Heart left ventricle (tissue), 13 donors: ENCODE data around the gene RBM44.

Experiments used
- CTCF ChIP-seq, 12 donors: fragments of 200-600 bp; sonication (generic) in 4 of 12; IDR thresholded peaks; one replicate each; pipeline versions ENCODE4 v1.5.0 to v1.8.0; 2018 to 2022; ENCODE audit warnings: antibody characterized with exemption in 12 of 12, mild to moderate bottlenecking in 5 of 12
- POLR2A ChIP-seq, 2 donors: fragments of 450-650 bp; IDR thresholded peaks; one replicate each; pipeline ENCODE4 v1.6.1; 2017; ENCODE audit warnings: antibody characterized with exemption in 2 of 2, mild to moderate bottlenecking in 2 of 2, moderate library complexity in 2 of 2
- donor health status: ischemic (EF 13 %, LVEDD 7.1; RV severe dilation, severe dysfunction).
- donor health status: DM: no; HTN: yes; CAD: no.
- donor health status: DM: no; HTN: no; CAD: no.
- donor health status: ischemic (EF 25% LVEDD 6.9; RV normal size, moderate dysfunction).
- donor health status: ischemic (EF 25% LVEDD 5.7; RV mildly dilated, moderate dysfunction).
- donor health status: ischemic (EF 35%, LVEDD 5.7; RV mildly dilated, moderate dysfunction).
- donor health status: nonischemic (EF 11% LVEDD 7.7; RV severe dilation, severe dysfunction).
- donor health status: DM: yes; HTN: yes; CAD: no.
- donor health status: PGD.
- donor health status: ischemic (EF 29% LVEDD 5.4; RV normal size, mild dysfunction).
- donor health status: nonischemic (EF 23%, LVEDD 6.1; RV moderate dilation, normal function).

- TF ChIP-seq CTCF (IDR thresholded peaks at IDR 0.05): no peak
- TF ChIP-seq POLR2A (IDR thresholded peaks at IDR 0.05): no peak
These were observed 67.6 kb downstream of the RBM44 start for GRCh38 chr2:237866101-237866621.
